Ishikawa (cell line): ENCODE data around the gene KCNA3.

Source experiments
- CEBPB ChIP-seq: IDR thresholded peaks from 2 replicates; pipeline ENCODE4 v1.6.1; 2012
- CREB1 ChIP-seq: IDR thresholded peaks from 2 replicates; pipeline ENCODE4 v1.6.1; 2012; ENCODE audit warnings: low read depth
- EGR1 ChIP-seq: IDR thresholded peaks from 2 replicates; pipeline ENCODE4 v1.6.1; 2012
- EP300 ChIP-seq: IDR thresholded peaks from 2 replicates; pipeline ENCODE4 v1.6.1; 2012; ENCODE audit warnings: borderline replicate concordance
- FOXM1 ChIP-seq: IDR thresholded peaks from 2 replicates; pipeline ENCODE4 v1.6.1; 2012; ENCODE audit warnings: low read depth, borderline replicate concordance
- MAX ChIP-seq: IDR thresholded peaks from 2 replicates; pipeline ENCODE4 v1.6.1; 2012
- NFIC ChIP-seq: IDR thresholded peaks from 2 replicates; pipeline ENCODE4 v1.6.1; 2012
- RAD21 ChIP-seq: IDR thresholded peaks from 2 replicates; pipeline ENCODE4 v1.6.1; 2012; ENCODE audit warnings: low read depth
- TAF1 ChIP-seq: IDR thresholded peaks from 2 replicates; pipeline ENCODE4 v1.6.1; 2012; ENCODE audit warnings: low read depth, mild to moderate bottlenecking
- TCF12 ChIP-seq: IDR thresholded peaks from 2 replicates; pipeline ENCODE4 v1.6.1; 2012; ENCODE audit warnings: low read depth
- TEAD4 ChIP-seq: IDR thresholded peaks from 2 replicates; pipeline ENCODE4 v1.6.1; 2012
- YY1 ChIP-seq: IDR thresholded peaks from 2 replicates; pipeline ENCODE4 v1.6.1; 2012; ENCODE audit warnings: low read depth
- ZBTB7A ChIP-seq: IDR thresholded peaks from 2 replicates; pipeline ENCODE4 v1.6.1; 2012; ENCODE audit warnings: low read depth
- TF ChIP-seq, protein P1 (sequence below): IDR thresholded peaks from 2 replicates; pipeline ENCODE4 v1.6.1; 2012; ENCODE audit warnings: low read depth, mild to moderate bottlenecking
- TF ChIP-seq, protein P2 (sequence below): IDR thresholded peaks from 2 replicates; pipeline ENCODE4 v1.6.1; 2012

KCNA3 gene

GRCh38 chr1:110668549-110668948 is 6.2 kb downstream of the KCNA3 start:
- no peak for TF ChIP-seq TEAD4

- TF ChIP-seq, protein P1, sequence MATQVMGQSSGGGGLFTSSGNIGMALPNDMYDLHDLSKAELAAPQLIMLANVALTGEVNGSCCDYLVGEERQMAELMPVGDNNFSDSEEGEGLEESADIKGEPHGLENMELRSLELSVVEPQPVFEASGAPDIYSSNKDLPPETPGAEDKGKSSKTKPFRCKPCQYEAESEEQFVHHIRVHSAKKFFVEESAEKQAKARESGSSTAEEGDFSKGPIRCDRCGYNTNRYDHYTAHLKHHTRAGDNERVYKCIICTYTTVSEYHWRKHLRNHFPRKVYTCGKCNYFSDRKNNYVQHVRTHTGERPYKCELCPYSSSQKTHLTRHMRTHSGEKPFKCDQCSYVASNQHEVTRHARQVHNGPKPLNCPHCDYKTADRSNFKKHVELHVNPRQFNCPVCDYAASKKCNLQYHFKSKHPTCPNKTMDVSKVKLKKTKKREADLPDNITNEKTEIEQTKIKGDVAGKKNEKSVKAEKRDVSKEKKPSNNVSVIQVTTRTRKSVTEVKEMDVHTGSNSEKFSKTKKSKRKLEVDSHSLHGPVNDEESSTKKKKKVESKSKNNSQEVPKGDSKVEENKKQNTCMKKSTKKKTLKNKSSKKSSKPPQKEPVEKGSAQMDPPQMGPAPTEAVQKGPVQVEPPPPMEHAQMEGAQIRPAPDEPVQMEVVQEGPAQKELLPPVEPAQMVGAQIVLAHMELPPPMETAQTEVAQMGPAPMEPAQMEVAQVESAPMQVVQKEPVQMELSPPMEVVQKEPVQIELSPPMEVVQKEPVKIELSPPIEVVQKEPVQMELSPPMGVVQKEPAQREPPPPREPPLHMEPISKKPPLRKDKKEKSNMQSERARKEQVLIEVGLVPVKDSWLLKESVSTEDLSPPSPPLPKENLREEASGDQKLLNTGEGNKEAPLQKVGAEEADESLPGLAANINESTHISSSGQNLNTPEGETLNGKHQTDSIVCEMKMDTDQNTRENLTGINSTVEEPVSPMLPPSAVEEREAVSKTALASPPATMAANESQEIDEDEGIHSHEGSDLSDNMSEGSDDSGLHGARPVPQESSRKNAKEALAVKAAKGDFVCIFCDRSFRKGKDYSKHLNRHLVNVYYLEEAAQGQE: no peak
- TF ChIP-seq CEBPB (no peak), TAF1 (no peak), EGR1 (no peak), NFIC (no peak)
Measured at GRCh38 chr1:110667776-110668175, 7.0 kb downstream of the KCNA3 start.

DNA sequence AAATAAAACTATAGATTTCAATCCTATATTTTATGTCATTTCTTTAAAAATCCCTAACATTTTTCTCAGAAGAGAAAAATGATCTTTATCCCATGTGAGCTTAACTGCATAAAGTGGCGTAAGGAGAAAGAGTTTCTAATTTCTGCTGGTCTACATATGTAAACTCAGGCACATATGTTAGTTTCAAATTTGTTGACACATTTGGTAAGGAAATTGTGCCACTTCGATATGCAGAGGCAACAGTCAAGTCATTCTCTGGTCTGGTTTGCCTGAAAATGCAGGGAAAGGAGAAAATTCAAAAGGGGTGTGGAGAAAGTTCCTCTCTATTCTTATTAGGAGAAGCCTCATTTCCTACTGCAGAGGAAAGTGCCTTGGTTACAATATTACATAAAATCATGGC is 11.5 kb downstream of the KCNA3 start:
- TF ChIP-seq MAX (no peak), RAD21 (no peak), NFIC (no peak), FOXM1 (no peak)

- no peak for TF ChIP-seq CEBPB
- no peak for TF ChIP-seq YY1
- no peak for TF ChIP-seq TCF12
- TF ChIP-seq, protein P2, sequence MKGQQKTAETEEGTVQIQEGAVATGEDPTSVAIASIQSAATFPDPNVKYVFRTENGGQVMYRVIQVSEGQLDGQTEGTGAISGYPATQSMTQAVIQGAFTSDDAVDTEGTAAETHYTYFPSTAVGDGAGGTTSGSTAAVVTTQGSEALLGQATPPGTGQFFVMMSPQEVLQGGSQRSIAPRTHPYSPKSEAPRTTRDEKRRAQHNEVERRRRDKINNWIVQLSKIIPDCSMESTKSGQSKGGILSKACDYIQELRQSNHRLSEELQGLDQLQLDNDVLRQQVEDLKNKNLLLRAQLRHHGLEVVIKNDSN: no peak
- TF ChIP-seq RAD21: no peak
- TF ChIP-seq EGR1: no peak
- no peak for TF ChIP-seq NFIC
- TF ChIP-seq TEAD4: no peak
- TF ChIP-seq TAF1: no peak
- no peak for TF ChIP-seq MAX
- TF ChIP-seq, protein P1: no peak
- no peak for TF ChIP-seq ZBTB7A
- no peak for TF ChIP-seq CREB1
Measured at GRCh38 chr1:110657351-110657750, 17.4 kb downstream of the KCNA3 start.

GRCh38 chr1:110650609-110651008 is 24.1 kb downstream of the KCNA3 start:
- TF ChIP-seq YY1 (no peak), CREB1 (no peak), TEAD4 (no peak), ZBTB7A (no peak), CEBPB (no peak), TCF12 (no peak), EP300 (no peak), RAD21 (no peak), MAX (no peak), EGR1 (no peak), FOXM1 (no peak), TAF1 (no peak), NFIC (no peak)
- TF ChIP-seq, protein P1: no peak
- TF ChIP-seq, protein P2: no peak
